Measurements from ENCODE around the gene ANKMY1. TPM values are rescaled to one million over a fixed set of nuclear protein-coding genes. Genes with fewer than 3 reads are reported as not detected.
A peak's percentile ranks its signal among the peaks of the same experiment; 100 is the strongest.

The ANKMY1 gene
- total and polyA plus RNA-seq, 8 donors = 6.9 to 20.1 (median 10.7) TPM

- FAIRE-seq = no peak
Measured at GRCh38 chr2:240437551-240437860, 120.3 kb downstream of the ANKMY1 start.

GRCh38 chr2:240436683-240437550 lies 120.9 kb downstream of the ANKMY1 start:
- DNase-seq (peak in 3 of 6 donors; percentile 53 to 70 (median 60)), FAIRE-seq (no peak), ATAC-seq (no peak)
- H3K4me3 ChIP-seq = peak overlapping the region; percentile 56 to 84 (median 67)
- no peaks in the 10 kb centered on the region for H3K36me3 ChIP-seq
- intact Hi-C loops (cut with DNase I) = loop anchor here in 1 of 3 donors (5.0 kb wide), 1 partner anchor 205 kb away; no protein-coding TSS in a partner anchor
- peaks cover 0 to 11% (median 10%) of the 10 kb centered on the region in 3 donors for H3K4me1 ChIP-seq
- TF ChIP-seq CTCF (IDR thresholded peaks at IDR 0.05) = no peak
- H3K9me3 ChIP-seq = no peaks in the 10 kb centered on the region
- H3K27me3 ChIP-seq = no peaks in the 10 kb centered on the region
- WGBS, 2 donors = 29% methylated on average over 34 to 45 of the region's 45 CpGs
- H3K27ac ChIP-seq = no peak overlapping the region

More at GRCh38 chr2:240437551-240437860, 120.3 kb downstream of the ANKMY1 start:
- intact Hi-C loops (cut with DNase I) = loop anchor here in 1 of 3 donors (5.0 kb wide), 1 partner anchor 205 kb away; no protein-coding TSS in a partner anchor
- Histone ChIP-seq H3K36me3 (no peaks in the 10 kb centered on the region), H3K9me3 (no peaks in the 10 kb centered on the region), H3K27me3 (no peaks in the 10 kb centered on the region), H3K4me3 (no peak overlapping the region), H3K27ac (no peak overlapping the region), H3K4me1 (peaks cover 0 to 11% (median 10%) of the 10 kb centered on the region in 3 donors)
- ATAC-seq (no peak), DNase-seq (peak in 1 of 6 donors; percentile 44)
- no peak for TF ChIP-seq CTCF (IDR thresholded peaks at IDR 0.05)
- WGBS, 2 donors = 92 to 95% methylated on average over 2 of the region's 2 CpGs

- ATAC-seq (peak in 2 of 4 donors; percentile 4 to 12), FAIRE-seq (no peak), DNase-seq (peak in 3 of 6 donors; percentile 64 to 81 (median 77))
- Histone ChIP-seq H3K9me3 (no peaks in the 10 kb centered on the region), H3K27me3 (no peaks in the 10 kb centered on the region), H3K27ac (peak overlapping the region; percentile 71 to 79 (median 74)), H3K4me3 (peak overlapping the region; percentile 56 to 84 (median 67)), H3K36me3 (no peaks in the 10 kb centered on the region), H3K4me1 (peaks cover 0 to 11% (median 10%) of the 10 kb centered on the region in 3 donors)
- intact Hi-C loops (cut with DNase I) = loop anchor here in 1 of 3 donors (5.0 kb wide), 1 partner anchor 204 kb away; no protein-coding TSS in a partner anchor
- WGBS, 2 donors = 0 to 1% methylated on average over 65 to 88 of the region's 88 CpGs
- no peak for TF ChIP-seq CTCF (IDR thresholded peaks at IDR 0.05)
Measured at GRCh38 chr2:240435948-240436682, 121.7 kb downstream of the ANKMY1 start.

- H3K4me3 ChIP-seq = peak within 1 kb of the TSS; percentile 56 to 84 (median 67)
- H3K4me1 ChIP-seq = peaks cover 0 to 11% (median 10%) of the 10 kb centered on the region in 3 donors
- no peaks in the 10 kb centered on the region for H3K27me3 ChIP-seq
- FAIRE-seq (no peak), DNase-seq (peak; percentile 73 to 90 (median 82)), ATAC-seq (peak; percentile 66 to 76 (median 70))
- intact Hi-C loops (cut with DNase I) = loop anchor here in 1 of 3 donors (5.0 kb wide), 1 partner anchor 203 kb away; no protein-coding TSS in a partner anchor
- peak within 1 kb of the TSS; percentile 71 to 79 (median 74) for H3K27ac ChIP-seq
- no peaks in the 10 kb centered on the region for H3K9me3 ChIP-seq
- H3K36me3 ChIP-seq = no peaks in the 10 kb centered on the region
- WGBS, 2 donors = 0 to 1% methylated on average over 14 to 77 of the region's 77 CpGs
- TF ChIP-seq CTCF (IDR thresholded peaks at IDR 0.05) = no peak
Measured at GRCh38 chr2:240435457-240435947, 122.3 kb downstream of the ANKMY1 start, which contains the start of gene GPC1. TSS of gene GPC1 (plus strand) at chr2:240435663. CDS start at chr2:240435919, 256 bp downstream.

Data from pancreas (tissue), 10 donors.